NCI-H2227 treated with DMSO at 0.1 percent for 48 hours (cell line): ENCODE data around the gene UBR3.

ENCODE experiments used
- DNase-seq: peaks from one replicate; lab custom pipeline; 2025; lab: John Stamatoyannopoulos, UW

The UBR3 gene

DNA sequence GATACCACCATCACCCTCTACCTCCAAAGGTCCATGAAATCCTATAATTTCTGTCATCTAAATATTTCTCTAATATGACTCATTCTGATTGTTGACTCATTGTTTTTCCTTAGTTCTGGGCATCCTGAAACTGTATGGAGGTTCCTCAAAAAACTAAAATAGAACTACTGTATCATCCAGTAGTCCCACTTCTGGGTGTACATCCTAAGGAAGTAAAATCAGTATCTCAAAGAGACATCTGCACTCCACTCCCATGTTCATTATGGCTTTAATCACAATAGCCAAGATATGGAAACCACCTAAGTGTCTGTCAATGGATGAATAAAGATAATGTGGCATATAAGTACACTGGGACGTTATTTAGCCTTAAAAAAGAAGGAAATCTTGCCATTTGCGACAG is 224.9 kb downstream of the UBR3 start:
- DNase-seq = no peak

DNA sequence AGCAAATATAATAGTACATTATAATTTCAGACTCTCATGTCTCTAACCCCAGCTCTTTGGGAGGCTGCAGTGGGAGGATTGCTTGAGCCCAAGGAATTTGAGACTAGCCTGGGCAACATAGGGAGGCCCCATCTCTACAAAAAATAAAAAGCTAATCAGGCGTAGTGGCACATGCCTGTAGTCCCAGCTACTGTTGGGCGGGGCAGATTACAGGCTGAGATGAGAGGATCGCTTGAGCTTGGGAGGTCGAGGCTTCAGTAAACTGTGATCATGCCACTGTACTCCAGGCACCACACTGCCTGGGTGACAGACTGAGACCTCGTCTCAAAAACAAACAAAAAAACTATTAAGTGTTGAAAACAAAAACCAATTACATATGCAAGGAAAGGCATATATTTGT is 227.7 kb downstream of the UBR3 start:
- no peak for DNase-seq

DNA sequence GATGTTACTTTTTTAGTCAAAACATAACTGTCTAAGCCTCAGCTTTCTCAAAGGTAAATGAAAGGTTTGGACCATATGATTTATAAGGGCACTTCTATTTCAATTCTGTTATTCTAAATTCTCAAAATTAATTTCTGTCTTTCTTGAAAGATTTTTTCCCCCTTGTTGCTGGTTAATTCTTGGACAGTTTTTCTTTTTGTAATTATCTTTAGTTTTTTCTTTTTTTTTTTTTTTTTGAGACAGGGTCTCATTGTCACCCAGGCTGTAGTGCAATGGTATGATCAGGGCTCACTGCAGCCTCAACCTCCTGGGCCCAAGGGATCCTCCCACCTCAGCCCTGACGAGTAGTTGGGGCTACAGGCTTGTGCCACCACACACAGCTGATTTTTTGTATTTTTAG is 229.6 kb downstream of the UBR3 start:
- DNase-seq = no peak

DNA sequence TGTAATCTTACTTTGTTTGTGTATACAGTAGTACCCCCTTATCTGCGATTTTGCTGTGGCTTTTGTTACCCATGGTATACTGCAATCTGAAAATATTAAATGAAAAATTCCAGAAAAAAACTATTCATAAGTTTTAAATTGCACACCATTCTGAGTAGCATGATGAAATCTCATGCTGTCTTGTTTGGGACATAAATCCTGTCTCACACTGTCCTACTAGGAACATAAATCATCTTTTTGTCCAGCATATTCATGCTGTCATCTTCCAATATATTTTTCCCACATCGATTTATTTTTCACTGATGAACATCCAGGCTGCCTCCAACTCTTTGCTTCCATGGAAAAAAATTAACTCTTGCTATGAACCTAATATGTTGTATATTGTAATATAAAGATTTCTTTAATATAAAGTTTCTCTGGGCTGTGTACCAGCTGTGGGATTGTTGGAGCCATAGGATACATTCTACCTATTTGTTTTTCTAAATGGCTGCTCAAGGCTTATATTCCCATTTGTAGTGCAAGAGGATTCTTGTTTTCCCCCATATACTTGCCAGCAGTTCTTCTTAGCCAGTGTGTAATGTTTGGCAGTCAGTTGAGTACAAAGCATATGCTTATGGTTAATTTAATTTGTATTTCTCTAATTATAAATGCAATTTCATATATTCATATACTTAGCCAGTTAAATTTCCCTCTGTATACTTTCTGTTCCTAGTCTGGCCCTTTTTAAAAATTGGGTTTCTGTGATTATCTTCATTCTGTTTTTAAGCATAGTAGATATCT is 236.4 kb downstream of the UBR3 start:
- no peak for DNase-seq

DNA sequence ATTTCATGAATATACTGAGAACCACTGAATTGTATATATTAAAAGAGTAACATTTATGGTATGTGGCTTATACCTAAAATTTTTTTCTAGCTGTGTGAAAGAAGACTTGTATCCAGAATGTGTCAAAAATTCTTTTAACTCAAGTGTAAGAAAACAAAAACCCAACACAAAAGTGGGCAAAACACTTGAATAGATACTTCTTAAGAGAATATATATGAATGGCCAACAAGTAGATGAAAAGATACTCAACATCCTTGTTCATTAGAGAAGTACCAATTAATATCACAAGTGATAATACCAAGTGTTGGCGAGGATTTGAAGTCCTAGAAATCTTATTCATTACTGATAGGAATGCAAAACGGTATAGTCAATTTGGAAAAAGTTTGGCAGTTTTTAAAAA is 243.5 kb downstream of the UBR3 start:
- DNase-seq = no peak

DNA sequence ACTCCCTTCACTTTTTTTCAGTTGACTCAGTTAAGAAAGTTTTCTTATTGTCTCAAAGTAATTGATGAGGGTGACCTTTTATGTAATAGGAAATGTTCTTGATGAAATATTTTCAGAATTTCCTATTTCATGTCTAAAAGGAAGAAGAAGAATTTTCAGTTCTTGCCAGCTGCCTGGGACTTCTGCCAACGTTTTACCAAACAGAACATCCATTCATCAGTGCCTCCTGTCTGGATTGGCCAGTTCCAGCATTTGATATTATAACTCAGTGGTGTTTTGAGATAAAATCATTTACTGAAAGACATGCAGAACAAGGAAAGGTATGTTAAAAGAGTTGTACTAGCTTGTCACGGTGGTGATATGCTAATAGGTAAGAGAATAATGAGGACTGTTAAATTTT is 246.0 kb downstream of the UBR3 start:
- DNase-seq = no peak

DNA sequence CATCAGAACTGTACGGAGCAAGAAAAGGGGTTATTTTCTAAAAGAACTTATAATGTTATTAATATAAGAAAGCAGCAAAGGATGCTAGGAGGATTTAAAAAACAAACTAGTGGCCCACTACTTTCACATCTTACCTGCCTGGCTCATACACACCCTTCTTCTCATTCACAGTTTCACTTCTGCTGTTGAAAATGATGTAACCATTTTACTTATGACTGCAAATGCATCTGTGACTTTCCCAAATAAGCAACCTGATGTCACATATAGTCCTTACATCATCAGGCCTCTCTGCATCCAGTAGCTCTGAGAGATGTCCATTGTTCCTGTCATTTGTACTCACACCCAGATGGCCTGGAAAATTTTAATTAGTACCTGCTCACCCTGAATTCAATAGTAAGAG is 248.9 kb downstream of the UBR3 start:
- DNase-seq = no peak

DNA sequence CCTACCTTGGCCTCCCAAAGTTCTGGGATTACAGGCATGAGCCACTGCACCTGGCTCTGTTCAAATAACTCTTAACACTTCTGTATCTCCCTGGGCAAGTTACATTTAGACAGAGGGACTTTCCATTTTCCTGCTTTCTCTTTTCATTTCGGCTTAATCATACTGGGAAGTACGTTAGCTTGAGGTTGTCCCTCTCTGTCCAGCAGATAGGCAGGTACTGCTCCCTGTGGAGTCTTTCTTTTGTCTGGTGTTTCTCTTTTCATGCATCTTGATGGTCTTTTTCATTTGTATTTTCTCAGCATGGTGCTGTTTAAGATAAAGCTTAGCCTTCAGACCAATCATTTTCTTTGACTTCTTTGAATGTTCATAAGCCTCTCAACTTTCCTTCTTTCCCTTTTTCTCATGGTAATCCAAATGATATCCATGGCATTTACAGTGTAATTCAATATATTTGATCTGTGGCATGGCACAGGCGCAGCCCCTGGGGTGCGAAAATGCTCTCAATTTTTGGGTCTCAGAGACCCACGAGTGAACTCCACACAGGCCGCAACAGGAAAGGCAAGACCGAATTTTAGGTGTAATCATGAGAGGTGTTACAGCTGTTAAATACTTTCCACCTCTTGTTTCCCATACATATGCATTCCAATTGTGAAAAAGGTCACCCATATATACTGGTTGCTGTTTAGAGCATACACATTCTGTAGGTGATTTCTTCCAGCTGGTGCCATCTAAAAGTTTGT is 250.7 kb downstream of the UBR3 start:
- DNase-seq = no peak

DNA sequence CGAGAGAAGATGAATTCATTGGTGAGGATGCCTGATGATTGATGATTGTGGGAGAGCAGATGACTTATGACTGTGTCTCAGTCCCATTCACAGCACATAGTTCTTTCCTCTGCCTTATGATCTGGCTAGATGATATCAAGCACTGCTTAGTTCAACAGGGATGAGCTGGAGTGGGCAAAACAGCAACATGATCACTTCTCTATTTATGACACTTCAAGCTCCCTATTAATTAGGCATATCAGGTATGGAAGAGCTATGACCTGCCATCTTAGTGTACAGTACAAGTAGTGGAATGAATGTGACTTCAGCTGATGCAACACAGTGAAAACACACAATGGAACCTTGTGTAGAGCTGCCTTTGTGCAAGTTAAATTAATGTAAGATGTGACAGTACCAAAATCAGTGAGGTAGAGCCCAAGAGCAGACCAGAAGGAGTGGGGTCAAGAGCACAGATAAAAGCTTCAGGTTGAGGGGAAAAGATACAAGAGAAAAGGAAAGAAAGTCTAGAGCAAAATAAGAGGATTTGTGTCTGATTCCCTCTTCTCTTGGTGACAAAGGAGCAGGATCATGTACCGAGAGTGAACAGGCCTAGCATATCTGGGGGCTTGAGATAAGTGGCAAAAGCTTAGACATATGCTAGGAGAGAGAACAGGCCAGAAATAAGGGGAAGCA is 257.7 kb downstream of the UBR3 start:
- DNase-seq = no peak

DNA sequence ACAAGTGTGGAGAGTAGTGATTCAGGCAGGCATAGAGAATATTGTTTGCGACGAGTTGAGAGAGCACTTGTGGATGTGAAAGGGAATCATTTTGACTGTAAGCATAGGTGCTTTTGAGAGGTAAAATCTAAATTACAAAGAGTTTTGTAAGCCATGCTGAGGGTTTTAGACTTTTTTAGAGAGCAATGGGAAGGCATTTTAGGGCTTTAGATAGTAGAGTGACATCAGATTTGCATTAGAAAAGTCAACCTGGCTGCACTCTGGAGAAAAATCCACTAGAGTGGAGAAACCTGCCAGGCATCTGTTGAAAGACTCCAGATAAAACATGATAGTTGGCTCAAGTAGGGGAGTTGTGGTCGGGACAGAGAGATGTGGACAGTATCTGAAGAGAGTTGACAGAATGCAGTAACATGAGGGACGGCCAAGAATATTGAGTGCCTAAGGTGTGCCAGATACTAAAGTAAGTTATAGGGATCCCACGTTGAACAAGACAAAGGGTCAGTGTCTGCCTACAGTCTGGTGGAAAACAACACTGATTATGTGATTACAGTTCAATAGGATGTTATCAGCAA is 258.9 kb downstream of the UBR3 start:
- no peak for DNase-seq

DNA sequence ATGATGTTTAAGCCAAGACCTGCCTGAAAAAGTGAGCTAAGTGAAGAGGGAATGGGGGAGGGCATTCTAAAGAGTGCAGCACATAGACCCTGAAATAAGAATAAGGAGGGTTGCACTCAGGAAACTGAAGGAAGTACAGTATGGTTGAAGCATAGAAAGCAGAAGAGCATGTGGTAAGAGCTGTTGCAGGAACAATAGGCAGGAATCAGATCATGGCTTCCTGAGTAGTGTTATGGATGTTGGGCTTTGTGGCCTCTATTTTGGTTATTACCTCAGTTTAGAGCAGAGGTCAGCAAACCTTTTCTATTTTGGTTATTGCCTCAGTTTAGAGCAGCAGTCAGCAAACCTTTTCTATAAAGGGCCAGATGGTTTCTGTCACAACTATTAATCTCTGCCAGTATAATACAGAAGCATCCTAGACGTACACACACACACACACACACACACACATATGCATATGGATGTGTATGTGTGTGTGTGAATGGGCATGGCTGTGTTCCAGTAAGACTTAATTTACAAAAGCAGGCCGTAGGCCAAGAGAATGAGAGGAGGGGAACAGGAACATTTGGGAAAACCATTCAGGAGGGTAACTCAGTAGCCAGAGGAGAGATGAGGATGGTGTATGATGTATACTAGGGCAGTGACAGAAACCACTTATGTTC is 259.6 kb downstream of the UBR3 start:
- DNase-seq = no peak

DNA sequence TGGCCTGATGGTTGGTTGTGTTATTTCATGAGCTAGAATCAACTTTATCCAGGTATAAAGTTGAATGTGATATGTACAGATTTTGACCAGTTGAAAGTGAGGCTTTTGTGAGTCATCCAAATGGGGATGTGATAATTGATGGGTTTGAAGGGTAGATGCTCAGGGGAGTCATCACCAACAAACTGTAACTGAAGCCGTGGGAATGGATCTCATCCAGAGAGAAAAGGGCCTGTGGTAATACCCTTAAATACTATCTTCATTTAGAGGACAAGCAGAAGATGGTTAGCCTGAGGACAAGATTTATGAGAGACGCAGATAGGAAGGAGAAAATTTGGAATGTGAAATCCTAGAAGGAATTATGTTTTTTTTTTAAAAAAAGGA is 260.1 kb downstream of the UBR3 start:
- DNase-seq = no peak

DNA sequence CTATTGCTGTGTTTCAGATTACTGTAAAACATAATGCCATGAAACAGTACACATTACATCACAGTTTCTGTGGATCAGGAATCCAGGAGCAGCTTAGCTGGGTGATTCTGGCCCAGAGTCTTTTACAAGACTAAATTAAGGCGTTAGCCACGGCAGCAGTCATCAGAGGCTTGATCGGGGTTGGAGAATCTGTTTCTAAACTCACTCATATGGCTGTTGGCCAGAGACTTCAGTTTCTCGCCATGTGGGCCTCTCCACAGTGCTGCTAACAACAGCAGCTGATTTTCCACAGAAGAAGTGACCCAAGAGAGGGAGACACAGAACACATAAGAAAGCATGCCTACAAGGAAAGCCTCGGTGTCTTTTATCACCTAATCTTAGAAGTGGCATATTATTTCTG is 261.5 kb downstream of the UBR3 start:
- no peak for DNase-seq

DNA sequence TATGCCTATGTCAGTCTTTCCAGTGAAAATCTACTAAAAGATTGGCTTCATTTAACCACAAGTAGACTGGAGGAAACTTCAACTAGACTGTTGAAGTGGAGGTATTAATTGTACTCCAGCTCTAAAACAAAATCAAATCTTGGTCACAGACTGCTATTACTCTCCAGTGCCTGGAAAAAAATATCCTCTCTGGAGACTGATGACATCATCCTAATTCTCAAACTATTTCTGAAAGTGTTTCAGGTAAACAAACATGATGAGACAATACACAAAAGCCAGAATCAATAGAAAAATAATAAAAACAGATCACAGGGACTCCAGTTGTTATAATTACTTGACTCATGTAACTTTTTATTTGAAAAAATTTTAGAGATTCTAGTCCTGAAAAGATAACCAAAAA is 263.0 kb downstream of the UBR3 start:
- no peak for DNase-seq

DNA sequence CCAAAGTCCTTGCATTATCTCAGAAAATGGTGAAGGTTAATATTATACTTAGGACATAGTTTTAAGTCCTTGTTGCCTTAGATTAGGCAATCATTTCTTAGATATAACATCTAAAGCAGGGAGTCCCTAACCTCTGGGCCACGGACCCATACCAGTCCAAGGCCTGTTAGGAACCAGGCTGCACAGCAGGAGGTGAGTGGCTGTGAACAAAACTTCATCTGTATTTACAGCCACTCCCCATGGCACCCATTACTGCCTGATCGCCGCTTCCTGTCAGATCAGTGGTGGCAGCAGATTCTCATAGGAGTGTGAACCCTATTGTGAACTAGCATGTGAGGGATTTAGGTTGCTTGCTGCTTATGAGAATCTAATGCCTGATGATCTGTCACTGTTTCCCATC is 264.2 kb downstream of the UBR3 start:
- no peak for DNase-seq

DNA sequence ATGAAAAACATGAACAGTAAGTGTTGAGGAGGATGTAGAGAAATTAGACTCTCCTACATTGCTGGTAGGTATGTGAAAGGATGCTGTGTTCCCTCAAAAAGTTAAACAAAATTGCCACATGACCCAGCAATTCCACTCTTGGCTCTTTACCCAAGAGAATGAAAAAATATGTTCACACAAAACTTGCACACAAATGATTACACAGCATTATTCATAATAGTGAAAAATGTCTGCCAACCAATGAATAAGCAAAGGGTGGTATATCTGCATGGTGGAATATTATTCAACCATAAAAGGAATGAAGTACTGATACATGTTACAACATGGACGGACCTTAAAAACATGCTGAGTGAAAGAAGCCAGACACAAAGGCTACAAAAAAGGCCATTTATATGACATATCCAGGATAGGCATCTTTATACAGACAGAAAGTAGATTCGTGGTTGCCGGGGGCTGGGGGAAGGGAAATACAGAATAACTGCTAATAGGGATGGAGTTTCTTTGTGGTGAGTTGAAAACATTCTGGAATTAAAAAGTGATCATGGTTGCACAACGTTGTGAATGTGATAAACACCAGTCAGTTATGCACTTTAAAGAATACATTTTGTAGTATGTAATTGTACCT is 265.3 kb downstream of the UBR3 start:
- no peak for DNase-seq

DNA sequence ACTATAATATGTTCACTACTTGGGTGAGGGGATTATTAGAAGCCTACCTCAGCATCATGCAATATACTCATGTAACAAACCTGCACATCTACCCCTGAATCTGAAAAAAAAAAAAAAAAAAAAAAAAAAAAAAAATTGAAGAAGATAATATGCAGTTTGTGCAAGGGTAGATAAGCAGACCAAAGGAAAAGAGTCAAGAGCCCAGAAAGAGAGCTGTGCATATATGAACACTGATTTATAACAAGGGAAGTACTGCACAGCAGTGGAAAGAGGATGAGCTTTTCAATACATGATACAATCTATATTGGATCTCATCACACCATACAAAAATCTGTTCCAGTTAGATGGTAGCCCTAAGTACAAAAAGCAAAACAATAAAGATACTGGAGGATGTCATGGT is 268.1 kb downstream of the UBR3 start:
- DNase-seq = no peak

DNA sequence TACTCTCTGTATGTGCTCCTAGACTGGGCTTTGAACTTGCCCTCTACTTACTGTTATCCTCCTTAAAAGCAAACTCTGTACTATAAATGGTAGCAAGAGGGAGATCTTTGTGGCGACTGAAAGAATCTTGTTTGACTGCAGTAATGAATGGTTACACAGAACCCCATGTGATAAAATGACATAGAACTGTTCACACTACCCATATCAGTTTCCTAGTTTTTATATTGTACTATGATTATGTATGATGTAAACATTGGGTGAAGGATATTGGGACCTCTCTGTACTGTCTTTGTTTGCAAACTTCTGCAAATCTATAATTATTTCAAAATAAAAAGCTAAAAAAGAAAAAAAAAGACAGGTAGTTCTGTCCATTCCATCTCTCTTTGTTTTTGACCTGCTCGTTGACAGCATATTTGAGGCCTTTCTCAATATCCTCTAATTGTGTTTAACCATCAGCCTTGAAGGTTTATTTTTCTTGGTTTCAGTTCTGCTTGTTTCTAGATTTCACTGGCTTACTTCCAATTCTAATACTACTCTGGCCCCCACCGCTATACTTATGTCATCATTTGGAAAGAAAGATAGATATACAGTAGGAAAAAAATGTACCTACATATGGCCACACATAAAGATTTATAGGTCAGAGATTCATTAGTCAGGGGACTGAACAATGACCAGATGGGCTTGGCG is 271.5 kb downstream of the UBR3 start:
- peak; percentile 99 for DNase-seq

DNA sequence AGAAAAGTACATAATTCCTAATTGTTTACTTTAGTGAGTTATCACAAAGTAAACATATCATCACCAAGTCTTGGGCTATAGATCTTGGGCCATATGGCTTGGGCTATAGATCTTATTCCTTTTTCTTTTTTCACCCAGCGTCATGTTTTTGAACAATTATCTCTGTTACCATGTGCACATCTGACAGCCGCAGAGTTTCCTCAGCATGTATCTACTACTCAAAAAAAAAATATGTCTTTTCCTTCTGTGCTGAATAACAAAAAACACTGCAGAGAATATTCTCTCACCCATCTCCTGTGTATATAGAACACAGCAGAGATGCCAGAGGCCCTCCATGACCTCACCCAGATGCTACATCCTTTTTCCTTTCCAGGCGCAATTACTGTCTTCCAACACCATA is 274.5 kb downstream of the UBR3 start:
- DNase-seq = no peak

DNA sequence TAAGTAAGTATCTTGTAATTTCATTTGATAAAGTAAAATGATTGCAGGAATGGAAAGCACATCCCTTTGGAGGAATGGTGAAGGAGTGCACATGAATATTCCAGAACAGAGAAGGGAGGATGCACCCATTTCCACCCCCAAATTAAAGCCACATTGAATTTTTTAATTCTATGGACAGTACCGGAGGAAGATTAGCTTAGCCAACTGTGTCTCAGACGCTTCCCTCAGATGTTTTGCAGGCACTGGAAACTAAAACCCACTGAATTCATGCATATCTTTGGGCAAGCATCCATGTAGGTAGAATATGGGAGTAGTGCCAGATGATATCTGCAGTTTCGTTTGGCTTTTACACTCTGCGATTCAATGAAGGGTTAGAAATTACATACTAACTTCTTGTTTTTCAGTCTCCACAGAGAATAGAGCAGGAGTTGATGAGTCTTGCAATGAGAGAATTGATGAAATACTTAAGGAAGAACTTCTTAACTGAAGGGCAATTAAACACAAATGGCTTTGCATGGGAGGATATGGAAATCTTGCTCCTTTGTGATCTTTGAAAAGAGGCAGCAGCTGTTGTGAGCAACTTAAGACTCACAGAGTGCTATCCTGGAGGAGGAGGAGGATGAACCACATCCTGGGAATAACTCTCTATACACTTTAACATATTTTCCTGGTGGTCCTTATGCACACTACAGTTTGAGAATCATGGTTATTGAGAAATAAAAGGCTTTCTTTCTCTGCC is 279.0 kb downstream of the UBR3 start:
- DNase-seq = no peak
